Cortex of kidney (tissue), 1 donor: ENCODE measurements around the gene GJA8.
"Not testable (repeated sequence)": the region's sequence is repeated elsewhere in the genome, so short reads cannot be mapped to it uniquely, and the experiment has no call there.

Experiments used
- DNase-seq: peaks from one replicate; lab custom pipeline; 2025; lab: John Stamatoyannopoulos, UW

The GJA8 gene

GRCh38 chr1:147927689-147928088 is 25.1 kb downstream of the GJA8 start:
- not testable (repeated sequence) for DNase-seq

- not testable (repeated sequence) for DNase-seq
Measured at GRCh38 chr1:147928236-147929132, 25.9 kb downstream of the GJA8 start, which contains the start of gene GPR89B. Gene GPR89B, plus strand, starts transcription at chr1:147928420. Its CDS starts 117 bp downstream, at chr1:147928537.

- not testable (repeated sequence) for DNase-seq
Measured at GRCh38 chr1:147931137-147931536, 28.5 kb downstream of the GJA8 start.

GRCh38 chr1:147935296-147935695 is 32.7 kb downstream of the GJA8 start:
- not testable (repeated sequence) for DNase-seq

- DNase-seq, result not testable (repeated sequence)
Measured at GRCh38 chr1:147940456-147940855, 37.9 kb downstream of the GJA8 start.

GRCh38 chr1:147942563-147942962 is 40.0 kb downstream of the GJA8 start:
- not testable (repeated sequence) for DNase-seq

- not testable (repeated sequence) for DNase-seq
Measured at GRCh38 chr1:147949517-147949916, 46.9 kb downstream of the GJA8 start.
